ENCODE results near the gene CNNM4.

CNNM4 gene

DNA sequence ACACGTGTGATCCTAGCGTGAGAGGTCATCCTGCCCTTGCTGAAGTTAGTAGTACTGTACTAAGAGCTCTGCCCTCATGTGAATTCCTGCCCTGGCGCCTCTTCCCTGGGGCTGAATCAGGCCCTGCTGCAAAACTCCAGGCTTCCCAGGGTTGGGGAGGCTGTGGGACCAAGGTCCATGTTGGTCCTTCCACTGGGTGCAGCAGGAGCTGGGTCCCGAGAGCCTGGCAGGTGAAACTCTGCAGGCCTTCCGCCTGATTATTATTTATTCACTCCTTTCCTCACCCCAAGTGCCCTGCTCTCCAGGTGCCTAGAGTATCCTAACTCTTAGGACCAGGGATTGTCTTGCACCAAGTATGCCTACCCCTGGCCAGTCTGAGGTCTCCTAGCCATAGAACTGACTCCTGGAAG, 50.1 kb downstream of the CNNM4 start:
- H3K27me3 ChIP-seq (ENCODE audit: insufficient read depth, poor library complexity, severe bottlenecking), result no peaks in the 10 kb centered on the region
- H3K36me3 ChIP-seq (ENCODE audit: low read depth), result no peaks in the 10 kb centered on the region
- DNase-seq (ENCODE audit: low spot score) (no peak), ATAC-seq (ENCODE audit: low read depth) (no peak)
- no peak overlapping the region for H3K4me3 ChIP-seq (ENCODE audit: severe bottlenecking)
- no peak for TF ChIP-seq CTCF (IDR thresholded peaks at IDR 0.05; ENCODE audit: poor library complexity, severe bottlenecking)
- H3K4me1 ChIP-seq (ENCODE audit: insufficient read depth, poor library complexity, severe bottlenecking), result no peaks in the 10 kb centered on the region
- no peak overlapping the region for H3K27ac ChIP-seq (ENCODE audit: poor library complexity, severe bottlenecking)
- no peaks in the 10 kb centered on the region for H3K9me3 ChIP-seq (ENCODE audit: severe bottlenecking)

GRCh38 chr2:96811917-96812316, 51.2 kb downstream of the CNNM4 start:
- Histone ChIP-seq H3K4me3 (ENCODE audit: severe bottlenecking) (no peak overlapping the region), H3K27me3 (ENCODE audit: insufficient read depth, poor library complexity, severe bottlenecking) (no peaks in the 10 kb centered on the region), H3K36me3 (ENCODE audit: low read depth) (no peaks in the 10 kb centered on the region), H3K9me3 (ENCODE audit: severe bottlenecking) (no peaks in the 10 kb centered on the region), H3K4me1 (ENCODE audit: insufficient read depth, poor library complexity, severe bottlenecking) (no peaks in the 10 kb centered on the region), H3K27ac (ENCODE audit: poor library complexity, severe bottlenecking) (no peak overlapping the region)
- DNase-seq (ENCODE audit: low spot score) (no peak), ATAC-seq (ENCODE audit: low read depth) (no peak)
- no peak for TF ChIP-seq CTCF (IDR thresholded peaks at IDR 0.05; ENCODE audit: poor library complexity, severe bottlenecking)

DNA sequence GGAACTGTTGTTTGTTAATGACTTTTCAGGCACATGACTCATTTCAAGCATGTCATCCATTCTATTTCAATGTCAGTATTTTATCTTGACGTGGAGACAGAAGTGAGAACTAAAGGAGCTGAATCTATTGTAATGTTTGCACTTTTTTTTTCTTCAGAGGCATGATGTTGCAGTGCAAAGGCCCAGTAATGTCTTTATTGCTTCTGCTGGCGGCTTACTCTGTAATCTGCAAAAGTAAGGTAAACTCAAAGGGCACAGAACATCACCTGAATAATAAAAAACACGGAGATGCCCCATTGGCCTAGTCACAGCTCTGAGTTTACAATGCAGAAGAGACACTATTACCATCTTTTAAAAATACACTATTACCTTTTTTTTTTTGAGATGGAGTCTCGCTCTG, 53.0 kb downstream of the CNNM4 start:
- Histone ChIP-seq H3K36me3 (ENCODE audit: low read depth) (no peaks in the 10 kb centered on the region), H3K27me3 (ENCODE audit: insufficient read depth, poor library complexity, severe bottlenecking) (no peaks in the 10 kb centered on the region), H3K4me3 (ENCODE audit: severe bottlenecking) (no peak overlapping the region), H3K27ac (ENCODE audit: poor library complexity, severe bottlenecking) (no peak overlapping the region), H3K4me1 (ENCODE audit: insufficient read depth, poor library complexity, severe bottlenecking) (no peaks in the 10 kb centered on the region), H3K9me3 (ENCODE audit: severe bottlenecking) (no peaks in the 10 kb centered on the region)
- DNase-seq (ENCODE audit: low spot score) (no peak), ATAC-seq (ENCODE audit: low read depth) (no peak)
- no peak for TF ChIP-seq CTCF (IDR thresholded peaks at IDR 0.05; ENCODE audit: poor library complexity, severe bottlenecking)

GRCh38 chr2:96815326-96816126, 54.8 kb downstream of the CNNM4 start:
- Histone ChIP-seq H3K36me3 (ENCODE audit: low read depth) (no peaks in the 10 kb centered on the region), H3K27me3 (ENCODE audit: insufficient read depth, poor library complexity, severe bottlenecking) (no peaks in the 10 kb centered on the region), H3K9me3 (ENCODE audit: severe bottlenecking) (no peaks in the 10 kb centered on the region), H3K4me1 (ENCODE audit: insufficient read depth, poor library complexity, severe bottlenecking) (no peaks in the 10 kb centered on the region), H3K27ac (ENCODE audit: poor library complexity, severe bottlenecking) (peak overlapping the region; percentile 42), H3K4me3 (ENCODE audit: severe bottlenecking) (peak overlapping the region; percentile 69)
- ATAC-seq (ENCODE audit: low read depth) (no peak; the same call in 2 of the 3 replicates), DNase-seq (ENCODE audit: low spot score) (no peak)
- TF ChIP-seq CTCF (IDR thresholded peaks at IDR 0.05; ENCODE audit: poor library complexity, severe bottlenecking), result no peak

Measured in RWPE2 (cell line).